ENCODE measurements around the gene PIM1. TPM values are rescaled to one million over a fixed set of nuclear protein-coding genes. Genes with fewer than 3 reads are reported as not detected.

PIM1 gene
- total and polyA plus RNA-seq, 9 of the 15 experiments (the other 6 are each of a cell fraction or from before 2014, with no cell fraction given), result 19.0 to 789 (median 212) TPM

GRCh38 chr6:37130704-37131103 lies 39.2 kb upstream of the PIM1 start (continued):
- TF ChIP-seq CHD7 (IDR thresholded peaks at IDR 0.05; ENCODE audit: low read depth, low read length), result no peak
- peak; percentile 73; the same call in 1 of the 2 replicates for TF ChIP-seq SPI1 (IDR thresholded peaks at IDR 0.05; ENCODE audit: borderline replicate concordance, low read depth, low read length)
- TF ChIP-seq RERE (CRISPR knock-in tag; IDR thresholded peaks at IDR 0.05; ENCODE audit: borderline replicate concordance), result no peak
